HepG2 (cell line): Measurements from ENCODE around the gene TMX4. TPM values are rescaled to one million over a fixed set of nuclear protein-coding genes. Genes with fewer than 3 reads are reported as not detected.

Experiments used
- FOXP1 ChIP-seq, 2 experiments: fragments of 450-650 bp in 1 of 2; IDR thresholded peaks; 2 replicates each; pipeline ENCODE4 v1.6.1; 2017 to 2018; ENCODE audit warnings: antibody characterized with exemption in 1 of 2
- PAF1 ChIP-seq: IDR thresholded peaks from 2 replicates; pipeline ENCODE4 v1.6.1; 2016; ENCODE audit warnings: missing genetic modification reagents, missing compliant biosample characterization
- RELA ChIP-seq: sonication (generic); formaldehyde crosslinking; IDR thresholded peaks from 2 replicates; pipeline ENCODE4 v1.4.0; 2020; ENCODE audit warnings: missing genetic modification reagents
- ZBTB20 ChIP-seq: sonication (generic); formaldehyde crosslinking; IDR thresholded peaks from 2 replicates; pipeline ENCODE4 v1.8.1; 2023; ENCODE audit warnings: missing genetic modification reagents, low read depth, mild to moderate bottlenecking, borderline replicate concordance
- ZNF703 ChIP-seq: sonication (generic); formaldehyde crosslinking; IDR thresholded peaks from 2 replicates; pipeline ENCODE4 v1.5.1; 2020; ENCODE audit warnings: missing genetic modification reagents, mild to moderate bottlenecking, moderate library complexity, borderline replicate concordance
- ZNF780A ChIP-seq: sonication (generic); formaldehyde crosslinking; IDR thresholded peaks from 2 replicates; pipeline ENCODE4 v1.8.0; 2022; ENCODE audit warnings: mild to moderate bottlenecking, missing genetic modification reagents, moderate library complexity
- polyA plus RNA-seq, 8 experiments: library from polyadenylated mRNA; depleted of rRNA in 3 of 8; stranded (reverse) in 7 of 8; unstranded in 1 of 8; fragments of >200 nt; fragmentation: Illumina TruSeq in 4 of 8; extraction: Trizol in 4 of 8; gene quantifications; 2 replicates each; pipeline versions ENCODE4 v1.2.1 to v1.2.3, GENCODE V29; 2011 to 2016; ENCODE audit warnings: low read depth in 4 of 8, missing spikeins in 1 of 8, mixed read lengths in 1 of 8; ENCODE audit not compliant: insufficient read depth in 1 of 8
- total RNA-seq, 5 experiments: library from RNA; depleted of rRNA; stranded (reverse); fragments of >200 nt; fragmentation: Illumina TruSeq; extraction: Trizol; gene quantifications; 2 replicates each; pipeline ENCODE4 v1.2.3, GENCODE V29; 2016; ENCODE audit warnings: low read depth in 1 of 5
- TF ChIP-seq, protein P1 (sequence below): sonication (generic); formaldehyde crosslinking; IDR thresholded peaks from 2 replicates; pipeline ENCODE4 v1.8.1; 2023; ENCODE audit warnings: mild to moderate bottlenecking, inconsistent platforms, moderate library complexity, missing genetic modification reagents, borderline replicate concordance
- TF ChIP-seq, protein P2 (sequence below): sonication (generic); formaldehyde crosslinking; IDR thresholded peaks from 2 replicates; pipeline ENCODE4 v1.4.0; 2020; ENCODE audit warnings: missing genetic modification reagents, borderline replicate concordance
- TF ChIP-seq, protein P3 (sequence below): sonication (generic); formaldehyde crosslinking; IDR thresholded peaks from 2 replicates; pipeline ENCODE4 v1.9.0; 2021; ENCODE audit warnings: missing genetic modification reagents, borderline replicate concordance
- TF ChIP-seq, protein P4 (sequence below): sonication (generic); formaldehyde crosslinking; IDR thresholded peaks from 2 replicates; pipeline ENCODE4 v1.4.0; 2020; ENCODE audit warnings: missing genetic modification reagents
- TF ChIP-seq, protein P5 (sequence below): sonication (generic); formaldehyde crosslinking; IDR thresholded peaks from 2 replicates; pipeline ENCODE4 v1.5.1; 2020; ENCODE audit warnings: missing genetic modification reagents, mild to moderate bottlenecking, borderline replicate concordance
- TF ChIP-seq, protein P6 (sequence below): sonication (generic); formaldehyde crosslinking; IDR thresholded peaks from 2 replicates; pipeline ENCODE4 v1.5.0; 2020; ENCODE audit warnings: mild to moderate bottlenecking, missing genetic modification reagents, borderline replicate concordance

The TMX4 gene
- total and polyA plus RNA-seq, 2 of the 13 experiments (the other 11 are each of a cell fraction or from before 2014, with no cell fraction given), result 7.6 to 21.4 TPM

DNA sequence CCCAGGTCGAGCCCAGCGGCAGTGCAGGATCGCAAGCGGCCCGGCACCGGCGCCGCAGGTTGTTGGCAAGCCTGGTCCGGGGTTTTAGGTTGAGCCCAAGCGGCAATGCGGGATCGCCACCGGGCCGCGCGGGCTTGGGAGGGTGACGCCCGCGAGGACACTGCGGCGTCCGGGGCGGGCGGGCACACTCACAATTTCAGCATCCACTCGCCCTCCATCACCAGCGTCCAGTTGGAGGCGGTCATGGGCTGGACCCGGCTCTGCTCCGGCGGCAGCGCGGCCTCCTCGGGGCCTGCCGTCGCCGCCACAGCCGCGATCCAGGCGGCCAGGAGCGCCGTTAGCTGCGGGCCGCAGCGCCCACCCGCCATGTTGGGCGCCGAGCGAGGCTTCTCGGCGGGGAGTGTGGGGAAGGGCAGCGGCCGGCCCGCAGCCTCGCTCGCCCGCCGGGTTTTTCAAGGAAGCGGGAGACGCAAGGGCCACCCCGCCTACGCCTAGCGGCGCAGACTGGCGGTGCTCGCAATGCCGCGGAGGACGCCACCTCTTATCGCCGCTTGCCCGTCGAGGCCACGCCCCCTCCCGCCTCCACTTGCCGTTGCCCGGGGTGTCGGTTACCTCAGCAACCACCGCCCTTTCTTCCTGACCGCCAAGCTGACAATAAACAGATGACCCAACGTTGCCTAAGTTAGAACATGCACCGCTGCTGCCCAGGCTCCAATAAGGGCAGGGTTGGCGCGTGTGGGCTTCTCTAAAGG lies at the start of gene TMX4 (continued):
- TF ChIP-seq, protein P1, sequence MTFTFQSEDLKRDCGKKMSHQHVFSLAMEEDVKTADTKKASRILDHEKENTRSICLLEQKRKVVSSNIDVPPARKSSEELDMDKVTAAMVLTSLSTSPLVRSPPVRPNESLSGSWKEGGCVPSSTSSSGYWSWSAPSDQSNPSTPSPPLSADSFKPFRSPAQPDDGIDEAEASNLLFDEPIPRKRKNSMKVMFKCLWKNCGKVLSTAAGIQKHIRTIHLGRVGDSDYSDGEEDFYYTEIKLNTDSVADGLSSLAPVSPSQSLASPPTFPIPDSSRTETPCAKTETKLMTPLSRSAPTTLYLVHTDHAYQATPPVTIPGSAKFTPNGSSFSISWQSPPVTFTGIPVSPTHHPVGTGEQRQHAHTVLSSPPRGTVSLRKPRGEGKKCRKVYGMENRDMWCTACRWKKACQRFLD (CRISPR knock-in tag), result peak; percentile 59
- TF ChIP-seq, protein P2, sequence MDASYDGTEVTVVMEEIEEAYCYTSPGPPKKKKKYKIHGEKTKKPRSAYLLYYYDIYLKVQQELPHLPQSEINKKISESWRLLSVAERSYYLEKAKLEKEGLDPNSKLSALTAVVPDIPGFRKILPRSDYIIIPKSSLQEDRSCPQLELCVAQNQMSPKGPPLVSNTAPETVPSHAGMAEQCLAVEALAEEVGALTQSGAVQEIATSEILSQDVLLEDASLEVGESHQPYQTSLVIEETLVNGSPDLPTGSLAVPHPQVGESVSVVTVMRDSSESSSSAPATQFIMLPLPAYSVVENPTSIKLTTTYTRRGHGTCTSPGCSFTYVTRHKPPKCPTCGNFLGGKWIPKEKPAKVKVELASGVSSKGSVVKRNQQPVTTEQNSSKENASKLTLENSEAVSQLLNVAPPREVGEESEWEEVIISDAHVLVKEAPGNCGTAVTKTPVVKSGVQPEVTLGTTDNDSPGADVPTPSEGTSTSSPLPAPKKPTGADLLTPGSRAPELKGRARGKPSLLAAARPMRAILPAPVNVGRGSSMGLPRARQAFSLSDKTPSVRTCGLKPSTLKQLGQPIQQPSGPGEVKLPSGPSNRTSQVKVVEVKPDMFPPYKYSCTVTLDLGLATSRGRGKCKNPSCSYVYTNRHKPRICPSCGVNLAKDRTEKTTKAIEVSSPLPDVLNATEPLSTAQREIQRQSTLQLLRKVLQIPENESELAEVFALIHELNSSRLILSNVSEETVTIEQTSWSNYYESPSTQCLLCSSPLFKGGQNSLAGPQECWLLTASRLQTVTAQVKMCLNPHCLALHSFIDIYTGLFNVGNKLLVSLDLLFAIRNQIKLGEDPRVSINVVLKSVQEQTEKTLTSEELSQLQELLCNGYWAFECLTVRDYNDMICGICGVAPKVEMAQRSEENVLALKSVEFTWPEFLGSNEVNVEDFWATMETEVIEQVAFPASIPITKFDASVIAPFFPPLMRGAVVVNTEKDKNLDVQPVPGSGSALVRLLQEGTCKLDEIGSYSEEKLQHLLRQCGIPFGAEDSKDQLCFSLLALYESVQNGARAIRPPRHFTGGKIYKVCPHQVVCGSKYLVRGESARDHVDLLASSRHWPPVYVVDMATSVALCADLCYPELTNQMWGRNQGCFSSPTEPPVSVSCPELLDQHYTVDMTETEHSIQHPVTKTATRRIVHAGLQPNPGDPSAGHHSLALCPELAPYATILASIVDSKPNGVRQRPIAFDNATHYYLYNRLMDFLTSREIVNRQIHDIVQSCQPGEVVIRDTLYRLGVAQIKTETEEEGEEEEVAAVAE (CRISPR knock-in tag), result peak; percentile 50
- TF ChIP-seq PAF1 (CRISPR knock-in tag) (no peak), ZBTB20 (CRISPR knock-in tag) (peak; percentile 83), ZNF703 (CRISPR knock-in tag) (peak; percentile 55; the same call in 1 of the 2 replicates), RELA (CRISPR knock-in tag) (0 out of 2 replicates have a peak, but pooled peaks have one; percentile 69), FOXP1 (IDR thresholded peaks at IDR 0.05) (no peak; the same call in 1 of the 2 replicates), FOXP1 (CRISPR knock-in tag; IDR thresholded peaks at IDR 0.05) (peak; percentile 62), ZNF780A (CRISPR knock-in tag) (no peak; the same call in 1 of the 2 replicates)
- TF ChIP-seq, protein P3, sequence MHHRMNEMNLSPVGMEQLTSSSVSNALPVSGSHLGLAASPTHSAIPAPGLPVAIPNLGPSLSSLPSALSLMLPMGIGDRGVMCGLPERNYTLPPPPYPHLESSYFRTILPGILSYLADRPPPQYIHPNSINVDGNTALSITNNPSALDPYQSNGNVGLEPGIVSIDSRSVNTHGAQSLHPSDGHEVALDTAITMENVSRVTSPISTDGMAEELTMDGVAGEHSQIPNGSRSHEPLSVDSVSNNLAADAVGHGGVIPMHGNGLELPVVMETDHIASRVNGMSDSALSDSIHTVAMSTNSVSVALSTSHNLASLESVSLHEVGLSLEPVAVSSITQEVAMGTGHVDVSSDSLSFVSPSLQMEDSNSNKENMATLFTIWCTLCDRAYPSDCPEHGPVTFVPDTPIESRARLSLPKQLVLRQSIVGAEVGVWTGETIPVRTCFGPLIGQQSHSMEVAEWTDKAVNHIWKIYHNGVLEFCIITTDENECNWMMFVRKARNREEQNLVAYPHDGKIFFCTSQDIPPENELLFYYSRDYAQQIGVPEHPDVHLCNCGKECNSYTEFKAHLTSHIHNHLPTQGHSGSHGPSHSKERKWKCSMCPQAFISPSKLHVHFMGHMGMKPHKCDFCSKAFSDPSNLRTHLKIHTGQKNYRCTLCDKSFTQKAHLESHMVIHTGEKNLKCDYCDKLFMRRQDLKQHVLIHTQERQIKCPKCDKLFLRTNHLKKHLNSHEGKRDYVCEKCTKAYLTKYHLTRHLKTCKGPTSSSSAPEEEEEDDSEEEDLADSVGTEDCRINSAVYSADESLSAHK, result 0 out of 2 replicates have a peak, but pooled peaks have one; percentile 58
- TF ChIP-seq, protein P4, sequence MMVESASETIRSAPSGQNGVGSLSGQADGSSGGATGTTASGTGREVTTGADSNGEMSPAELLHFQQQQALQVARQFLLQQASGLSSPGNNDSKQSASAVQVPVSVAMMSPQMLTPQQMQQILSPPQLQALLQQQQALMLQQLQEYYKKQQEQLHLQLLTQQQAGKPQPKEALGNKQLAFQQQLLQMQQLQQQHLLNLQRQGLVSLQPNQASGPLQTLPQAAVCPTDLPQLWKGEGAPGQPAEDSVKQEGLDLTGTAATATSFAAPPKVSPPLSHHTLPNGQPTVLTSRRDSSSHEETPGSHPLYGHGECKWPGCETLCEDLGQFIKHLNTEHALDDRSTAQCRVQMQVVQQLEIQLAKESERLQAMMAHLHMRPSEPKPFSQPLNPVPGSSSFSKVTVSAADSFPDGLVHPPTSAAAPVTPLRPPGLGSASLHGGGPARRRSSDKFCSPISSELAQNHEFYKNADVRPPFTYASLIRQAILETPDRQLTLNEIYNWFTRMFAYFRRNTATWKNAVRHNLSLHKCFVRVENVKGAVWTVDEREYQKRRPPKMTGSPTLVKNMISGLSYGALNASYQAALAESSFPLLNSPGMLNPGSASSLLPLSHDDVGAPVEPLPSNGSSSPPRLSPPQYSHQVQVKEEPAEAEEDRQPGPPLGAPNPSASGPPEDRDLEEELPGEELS (CRISPR knock-in tag), result peak; percentile 85
- TF ChIP-seq, protein P5, sequence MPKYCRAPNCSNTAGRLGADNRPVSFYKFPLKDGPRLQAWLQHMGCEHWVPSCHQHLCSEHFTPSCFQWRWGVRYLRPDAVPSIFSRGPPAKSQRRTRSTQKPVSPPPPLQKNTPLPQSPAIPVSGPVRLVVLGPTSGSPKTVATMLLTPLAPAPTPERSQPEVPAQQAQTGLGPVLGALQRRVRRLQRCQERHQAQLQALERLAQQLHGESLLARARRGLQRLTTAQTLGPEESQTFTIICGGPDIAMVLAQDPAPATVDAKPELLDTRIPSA, result peak; percentile 84
- TF ChIP-seq, protein P6, sequence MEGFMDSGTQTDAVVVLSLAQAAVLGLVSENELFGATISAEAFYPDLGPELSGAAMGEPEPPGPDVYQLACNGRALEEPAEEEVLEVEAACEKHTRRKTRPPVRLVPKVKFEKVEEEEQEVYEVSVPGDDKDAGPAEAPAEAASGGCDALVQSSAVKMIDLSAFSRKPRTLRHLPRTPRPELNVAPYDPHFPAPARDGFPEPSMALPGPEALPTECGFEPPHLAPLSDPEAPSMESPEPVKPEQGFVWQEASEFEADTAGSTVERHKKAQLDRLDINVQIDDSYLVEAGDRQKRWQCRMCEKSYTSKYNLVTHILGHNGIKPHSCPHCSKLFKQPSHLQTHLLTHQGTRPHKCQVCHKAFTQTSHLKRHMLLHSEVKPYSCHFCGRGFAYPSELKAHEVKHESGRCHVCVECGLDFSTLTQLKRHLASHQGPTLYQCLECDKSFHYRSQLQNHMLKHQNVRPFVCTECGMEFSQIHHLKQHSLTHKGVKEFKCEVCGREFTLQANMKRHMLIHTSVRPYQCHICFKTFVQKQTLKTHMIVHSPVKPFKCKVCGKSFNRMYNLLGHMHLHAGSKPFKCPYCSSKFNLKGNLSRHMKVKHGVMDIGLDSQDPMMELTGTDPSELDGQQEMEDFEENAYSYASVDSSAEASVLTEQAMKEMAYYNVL (CRISPR knock-in tag), result peak; percentile 85
